Testis (tissue), 2 donors: ENCODE data around the gene SPOCK2.

Experiments used
- POLR2A ChIP-seq: fragments of 450-650 bp; IDR thresholded peaks from one replicate; pipeline ENCODE4 v1.6.1; 2017; ENCODE audit warnings: antibody characterized with exemption, mild to moderate bottlenecking, moderate library complexity
- TF ChIP-seq, protein P1 (sequence below), 3 experiments: fragments of 450-650 bp in 2 of 3; fragments of 200-600 bp in 1 of 3; sonication (generic) in 1 of 3; IDR thresholded peaks; one replicate each; pipeline ENCODE4 v1.5.1; 2016 to 2019; ENCODE audit warnings: antibody characterized with exemption in 3 of 3, mild to moderate bottlenecking in 2 of 3, moderate library complexity in 1 of 3

DNA sequence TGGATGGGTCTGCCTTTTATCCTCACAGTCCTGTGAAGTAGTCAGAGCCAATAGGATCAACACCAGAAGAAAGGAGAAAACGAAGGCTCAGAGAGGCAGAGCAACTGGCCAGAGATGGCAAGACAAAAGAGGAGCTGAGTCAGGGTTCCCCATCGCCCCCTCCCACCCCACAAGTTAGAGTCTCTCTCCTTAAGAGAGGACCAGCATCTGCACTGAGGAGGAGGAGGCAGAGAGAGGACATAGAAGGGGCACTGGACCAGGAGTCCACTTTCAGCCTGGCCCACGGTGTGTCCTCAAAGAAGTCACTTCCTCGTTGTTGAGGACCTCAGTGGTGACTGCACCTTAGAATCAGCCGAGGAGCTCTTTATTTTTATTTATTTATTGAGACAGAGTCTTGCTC lies 11.6 kb downstream of the SPOCK2 start:
- TF ChIP-seq, protein P1, sequence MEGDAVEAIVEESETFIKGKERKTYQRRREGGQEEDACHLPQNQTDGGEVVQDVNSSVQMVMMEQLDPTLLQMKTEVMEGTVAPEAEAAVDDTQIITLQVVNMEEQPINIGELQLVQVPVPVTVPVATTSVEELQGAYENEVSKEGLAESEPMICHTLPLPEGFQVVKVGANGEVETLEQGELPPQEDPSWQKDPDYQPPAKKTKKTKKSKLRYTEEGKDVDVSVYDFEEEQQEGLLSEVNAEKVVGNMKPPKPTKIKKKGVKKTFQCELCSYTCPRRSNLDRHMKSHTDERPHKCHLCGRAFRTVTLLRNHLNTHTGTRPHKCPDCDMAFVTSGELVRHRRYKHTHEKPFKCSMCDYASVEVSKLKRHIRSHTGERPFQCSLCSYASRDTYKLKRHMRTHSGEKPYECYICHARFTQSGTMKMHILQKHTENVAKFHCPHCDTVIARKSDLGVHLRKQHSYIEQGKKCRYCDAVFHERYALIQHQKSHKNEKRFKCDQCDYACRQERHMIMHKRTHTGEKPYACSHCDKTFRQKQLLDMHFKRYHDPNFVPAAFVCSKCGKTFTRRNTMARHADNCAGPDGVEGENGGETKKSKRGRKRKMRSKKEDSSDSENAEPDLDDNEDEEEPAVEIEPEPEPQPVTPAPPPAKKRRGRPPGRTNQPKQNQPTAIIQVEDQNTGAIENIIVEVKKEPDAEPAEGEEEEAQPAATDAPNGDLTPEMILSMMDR (IDR thresholded peaks at IDR 0.05), result no peak
- TF ChIP-seq POLR2A, result no peak
